ENCODE results near the gene INTS14. TPM values are rescaled to one million over a fixed set of nuclear protein-coding genes. Genes with fewer than 3 reads are reported as not detected.

INTS14 gene
- total RNA-seq, 1 donor from 2014 or later: 32.0 TPM

DNA sequence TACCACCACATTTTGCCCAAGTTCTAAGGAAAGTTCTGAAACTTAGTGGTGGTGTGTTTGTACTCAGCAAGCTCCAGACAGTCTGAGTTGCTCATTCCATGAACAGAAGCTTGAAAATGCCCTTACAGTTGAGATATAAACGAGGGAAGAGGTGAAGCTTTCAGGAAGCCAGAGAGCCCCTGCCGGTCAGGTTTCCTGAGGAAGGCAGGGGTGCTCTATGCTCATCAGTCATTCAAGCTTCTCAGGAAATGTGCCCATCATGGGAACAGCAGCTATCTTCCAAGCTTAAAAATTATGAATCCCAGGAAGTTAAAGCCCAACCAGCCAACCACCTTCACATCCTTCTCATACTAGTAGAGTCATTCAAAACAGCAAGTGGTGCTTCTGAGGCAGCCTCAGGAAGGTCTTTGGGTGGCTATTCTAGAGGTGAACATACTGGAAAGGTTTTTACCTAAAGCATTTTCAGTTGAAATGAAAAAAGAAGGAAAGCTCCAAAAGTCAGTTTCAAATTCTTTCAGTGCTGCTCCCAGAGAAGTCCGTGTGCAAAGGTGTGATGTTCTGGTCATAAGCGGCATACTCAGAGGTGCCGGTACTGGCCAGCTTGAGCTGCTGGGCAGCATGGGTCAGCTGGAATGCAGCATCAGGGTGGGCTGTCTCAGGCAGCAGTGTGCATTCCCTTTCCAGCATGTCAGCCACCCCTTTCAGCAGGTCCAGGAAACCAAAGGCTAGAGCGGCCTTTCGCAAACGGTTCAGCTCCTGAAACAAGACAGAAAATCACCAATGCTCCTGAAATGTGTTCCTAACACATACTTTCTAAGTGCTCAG is 31.8 kb downstream of the INTS14 start:
- intact Hi-C loops (cut with DNase I): no loop called here
- no peak for ATAC-seq

DNA sequence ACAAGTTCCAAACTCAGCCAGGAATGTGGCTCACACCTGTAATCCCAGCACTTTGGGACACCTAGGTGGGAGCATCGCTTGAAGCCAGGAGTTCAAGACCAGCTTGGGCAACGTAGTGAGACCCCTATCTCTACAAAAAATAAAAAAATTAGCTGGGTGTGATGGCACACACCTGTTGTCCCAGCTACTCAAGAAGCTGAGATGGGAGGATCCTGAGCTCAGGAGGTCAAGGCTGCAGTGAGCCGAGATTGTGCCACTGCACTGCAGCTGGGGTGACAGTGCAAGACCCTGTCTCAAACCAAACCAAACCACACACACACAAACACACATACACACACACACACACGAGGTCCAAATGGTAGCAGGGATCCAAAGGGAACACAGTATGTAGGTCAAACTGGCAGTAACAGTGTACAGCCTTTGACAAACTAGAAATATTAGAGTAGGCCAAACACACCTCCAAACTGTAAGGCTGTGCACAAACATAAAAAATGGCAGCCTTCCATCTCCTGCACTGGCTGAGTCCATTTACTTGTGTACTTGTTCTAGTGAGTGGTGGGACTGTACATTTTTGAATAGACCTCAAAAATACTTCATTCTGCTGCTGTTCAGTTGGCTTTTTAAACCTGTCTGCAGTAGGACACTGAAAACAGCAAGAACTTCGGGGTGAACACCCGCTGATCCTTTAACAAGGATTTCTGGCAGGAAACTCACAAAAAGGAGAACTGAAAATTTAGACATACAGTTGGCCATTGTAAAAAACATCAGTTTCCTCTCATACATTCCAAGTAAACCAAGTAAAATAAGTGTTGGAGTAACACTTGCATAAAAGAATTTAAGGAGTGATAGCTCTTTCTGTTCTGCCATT is 33.6 kb downstream of the INTS14 start:
- H3K4me1 ChIP-seq: no peaks in the 10 kb centered on the region
- no peak overlapping the region for H3K27ac ChIP-seq
- H3K4me3 ChIP-seq: no peak overlapping the region
- intact Hi-C loops (cut with DNase I): no loop called here
- no peaks in the 10 kb centered on the region for H3K27me3 ChIP-seq
- DNase-seq (no peak), ATAC-seq (no peak)
- TF ChIP-seq, protein P1, sequence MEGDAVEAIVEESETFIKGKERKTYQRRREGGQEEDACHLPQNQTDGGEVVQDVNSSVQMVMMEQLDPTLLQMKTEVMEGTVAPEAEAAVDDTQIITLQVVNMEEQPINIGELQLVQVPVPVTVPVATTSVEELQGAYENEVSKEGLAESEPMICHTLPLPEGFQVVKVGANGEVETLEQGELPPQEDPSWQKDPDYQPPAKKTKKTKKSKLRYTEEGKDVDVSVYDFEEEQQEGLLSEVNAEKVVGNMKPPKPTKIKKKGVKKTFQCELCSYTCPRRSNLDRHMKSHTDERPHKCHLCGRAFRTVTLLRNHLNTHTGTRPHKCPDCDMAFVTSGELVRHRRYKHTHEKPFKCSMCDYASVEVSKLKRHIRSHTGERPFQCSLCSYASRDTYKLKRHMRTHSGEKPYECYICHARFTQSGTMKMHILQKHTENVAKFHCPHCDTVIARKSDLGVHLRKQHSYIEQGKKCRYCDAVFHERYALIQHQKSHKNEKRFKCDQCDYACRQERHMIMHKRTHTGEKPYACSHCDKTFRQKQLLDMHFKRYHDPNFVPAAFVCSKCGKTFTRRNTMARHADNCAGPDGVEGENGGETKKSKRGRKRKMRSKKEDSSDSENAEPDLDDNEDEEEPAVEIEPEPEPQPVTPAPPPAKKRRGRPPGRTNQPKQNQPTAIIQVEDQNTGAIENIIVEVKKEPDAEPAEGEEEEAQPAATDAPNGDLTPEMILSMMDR (IDR thresholded peaks at IDR 0.05): no peak
- H3K36me3 ChIP-seq: peaks cover 70% of the 10 kb centered on the region
- no peaks in the 10 kb centered on the region for H3K9me3 ChIP-seq

More for the DNA sequence above, 31.8 kb downstream of the INTS14 start:
- Histone ChIP-seq H3K27me3 (no peaks in the 10 kb centered on the region), H3K27ac (no peak overlapping the region), H3K4me3 (no peak overlapping the region), H3K9me3 (no peaks in the 10 kb centered on the region), H3K4me1 (no peaks in the 10 kb centered on the region), H3K36me3 (peaks cover 73% of the 10 kb centered on the region)
- no peak for DNase-seq
- TF ChIP-seq, protein P1 (IDR thresholded peaks at IDR 0.05): no peak

DNA sequence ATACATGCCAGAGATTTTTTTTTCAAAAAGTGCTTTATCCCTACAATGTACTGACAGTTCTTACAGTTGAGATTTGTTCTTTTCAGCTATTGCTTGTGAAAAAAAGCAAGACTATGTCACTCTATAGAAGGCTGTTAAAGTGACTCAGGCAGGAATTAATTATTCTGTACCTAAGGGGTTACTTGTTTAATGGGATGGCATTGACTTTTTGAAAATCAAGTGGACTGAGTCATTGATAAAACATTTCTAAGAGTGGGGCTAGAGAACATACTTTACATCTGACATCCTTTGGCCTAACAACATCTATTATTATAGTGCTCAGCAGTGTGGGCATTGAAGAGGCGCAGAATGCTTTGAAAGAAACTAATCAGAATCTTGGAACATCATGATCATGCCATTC is 34.3 kb downstream of the INTS14 start:
- Histone ChIP-seq H3K27ac (no peak overlapping the region), H3K4me1 (no peaks in the 10 kb centered on the region), H3K9me3 (no peaks in the 10 kb centered on the region), H3K4me3 (no peak overlapping the region), H3K27me3 (no peaks in the 10 kb centered on the region), H3K36me3 (peaks cover 66% of the 10 kb centered on the region)
- ATAC-seq: peak; percentile 23
- TF ChIP-seq, protein P1 (IDR thresholded peaks at IDR 0.05): no peak
- intact Hi-C loops (cut with DNase I): no loop called here
- DNase-seq: no peak

DNA sequence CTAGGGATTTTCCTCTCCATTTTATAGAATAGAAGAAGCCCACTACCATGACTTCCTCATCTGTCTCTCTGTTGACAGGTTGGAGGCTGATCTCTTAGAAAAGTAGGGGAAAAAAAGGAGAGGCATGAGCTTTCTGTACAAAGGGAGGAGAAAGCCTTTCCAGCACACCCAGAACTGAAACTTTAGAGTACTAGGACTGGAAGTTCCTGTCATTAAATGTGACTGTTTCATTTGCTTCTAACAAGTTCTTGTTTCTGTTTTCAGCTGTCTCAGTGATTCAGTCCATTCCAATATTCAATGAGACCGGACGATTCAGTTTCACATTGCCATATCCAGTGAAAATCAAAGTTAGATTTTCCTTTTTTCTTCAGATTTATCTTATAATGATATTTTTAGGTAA is 39.0 kb downstream of the INTS14 start:
- intact Hi-C loops (cut with DNase I): no loop called here

DNA sequence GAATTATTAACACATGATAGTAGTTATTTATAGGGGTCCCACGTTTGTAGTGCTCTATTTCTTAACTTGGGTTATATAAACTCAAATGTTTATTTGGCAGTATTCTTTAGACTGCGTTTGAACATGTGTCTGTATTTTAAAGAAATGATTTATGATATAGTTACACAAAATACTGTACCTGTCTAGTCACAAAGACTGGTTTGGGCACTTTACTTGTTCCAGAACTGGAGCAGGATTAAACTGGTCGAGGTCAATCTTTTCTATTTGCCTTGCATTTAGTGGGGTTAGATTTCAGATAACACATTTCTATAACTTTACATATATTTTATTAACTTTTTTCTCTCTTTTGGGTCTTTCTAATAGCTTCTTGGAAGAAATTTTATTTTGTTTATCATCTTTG is 41.2 kb downstream of the INTS14 start:
- Histone ChIP-seq H3K4me1 (no peaks in the 10 kb centered on the region), H3K9me3 (no peaks in the 10 kb centered on the region), H3K4me3 (no peak overlapping the region), H3K27me3 (no peaks in the 10 kb centered on the region), H3K36me3 (peaks cover 67% of the 10 kb centered on the region), H3K27ac (no peak overlapping the region)
- ATAC-seq (no peak), DNase-seq (no peak)
- TF ChIP-seq, protein P1 (IDR thresholded peaks at IDR 0.05): no peak
- intact Hi-C loops (cut with DNase I): no loop called here

More for the DNA sequence above, 39.0 kb downstream of the INTS14 start:
- Histone ChIP-seq H3K27me3 (no peaks in the 10 kb centered on the region), H3K9me3 (no peaks in the 10 kb centered on the region), H3K36me3 (peaks cover 57% of the 10 kb centered on the region), H3K4me1 (no peaks in the 10 kb centered on the region), H3K27ac (no peak overlapping the region), H3K4me3 (no peak overlapping the region)
- DNase-seq (no peak), ATAC-seq (no peak)
- TF ChIP-seq, protein P1 (IDR thresholded peaks at IDR 0.05): no peak

Measured in upper lobe of right lung (tissue), 1 donor.